DND-41 (cell line): ENCODE data around the gene PVALEF.

ENCODE experiments used
- ATAC-seq: fragments of 200-7000 bp; cut with Tn5 transposase; 3 replicates; pipeline ENCODE4 v1.9.1; 2021; ENCODE audit warnings: low read depth; ENCODE audit not compliant: insufficient read depth
- DNase-seq: peaks from one replicate; pipeline ENCODE4 v3.0.0-alpha.2; 2020
- H2AFZ ChIP-seq: 2 replicates; pipeline ENCODE4 v1.6.0; 2012; ENCODE audit warnings: low read depth, low read length
- H3K27ac ChIP-seq: 2 replicates; pipeline ENCODE4 v1.5.1; 2012; ENCODE audit warnings: low read length, inconsistent platforms
- H3K27me3 ChIP-seq: fragments of 200-600 bp; sonication (generic); 2 replicates; pipeline ENCODE4 v1.6.0; 2012; ENCODE audit warnings: low read length, mild to moderate bottlenecking, inconsistent platforms; ENCODE audit not compliant: insufficient read depth, poor library complexity
- H3K36me3 ChIP-seq: 2 replicates; pipeline ENCODE4 v1.5.1; 2012; ENCODE audit warnings: low read length, inconsistent platforms; ENCODE audit not compliant: insufficient read depth
- H3K4me1 ChIP-seq: 2 replicates; pipeline ENCODE4 v1.5.1; 2012; ENCODE audit warnings: mild to moderate bottlenecking, low read length; ENCODE audit not compliant: insufficient read depth
- H3K4me2 ChIP-seq: 2 replicates; pipeline ENCODE4 v1.6.0; 2012; ENCODE audit warnings: mild to moderate bottlenecking, moderate library complexity, low read length, inconsistent platforms; ENCODE audit not compliant: insufficient read depth
- H3K4me3 ChIP-seq, 2 experiments: fragments of 200-600 bp in 1 of 2; shearing (Covaris generic) in 1 of 2; 2 replicates each; pipeline ENCODE4 v1.5.1; 2012 to 2016; ENCODE audit warnings: inconsistent platforms in 2 of 2, low read length in 2 of 2, mild to moderate bottlenecking in 2 of 2, low read depth in 1 of 2, moderate library complexity in 1 of 2
- H3K79me2 ChIP-seq: 2 replicates; pipeline ENCODE4 v1.6.0; 2012; ENCODE audit warnings: low read length, inconsistent platforms; ENCODE audit not compliant: insufficient read depth
- H3K9ac ChIP-seq: 2 replicates; pipeline ENCODE4 v1.6.0; 2012; ENCODE audit warnings: low read depth, mild to moderate bottlenecking, inconsistent platforms, low read length, moderate library complexity
- H3K9me3 ChIP-seq: 2 replicates; pipeline ENCODE4 v1.5.1; 2012; ENCODE audit warnings: low read length, moderate library complexity, mild to moderate bottlenecking, inconsistent platforms; ENCODE audit not compliant: insufficient read depth, severe bottlenecking
- H4K20me1 ChIP-seq: 2 replicates; pipeline ENCODE4 v1.6.0; 2012; ENCODE audit warnings: low read length; ENCODE audit not compliant: insufficient read depth
- EZH2 ChIP-seq: IDR thresholded peaks from 3 replicates; pipeline ENCODE4 v1.6.1; 2012; ENCODE audit warnings: borderline replicate concordance, low read depth, mild to moderate bottlenecking, moderate library complexity, low read length, inconsistent platforms; ENCODE audit not compliant: severe bottlenecking
- TF ChIP-seq, protein P1 (sequence below): IDR thresholded peaks from 2 replicates; pipeline ENCODE4 v1.5.1; 2012; ENCODE audit warnings: borderline replicate concordance, low read length, moderate library complexity, mild to moderate bottlenecking; ENCODE audit not compliant: poor library complexity, severe bottlenecking; ENCODE audit errors: extremely low read depth

PVALEF gene

DNA sequence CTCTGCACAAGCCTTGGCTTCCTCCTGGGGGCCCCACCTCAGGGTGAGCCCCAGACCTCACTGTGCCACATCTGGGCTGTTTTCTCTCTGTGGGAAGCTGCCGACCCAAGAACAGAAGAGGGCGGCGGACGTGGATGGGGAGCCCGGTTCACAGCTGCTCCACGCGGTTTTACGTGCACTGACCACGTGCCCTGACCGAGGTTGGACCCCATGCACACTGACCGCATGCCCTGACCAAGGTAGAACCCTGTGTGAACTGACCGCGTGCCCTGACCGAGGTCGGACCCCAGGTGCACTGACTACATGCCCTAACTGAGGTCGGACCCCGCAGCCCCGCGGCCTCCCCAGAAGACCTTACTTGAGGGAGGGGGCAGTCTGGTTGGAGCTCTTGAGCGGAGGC is 37.8 kb downstream of the PVALEF start:
- Histone ChIP-seq H3K27me3 (no peaks in the 10 kb centered on the region), H3K4me2 (no peak overlapping the region), H4K20me1 (peaks cover 7% of the 10 kb centered on the region; the same call in 1 of the 2 replicates), H3K4me1 (no peaks in the 10 kb centered on the region), H3K4me3 (no peak overlapping the region), H2AFZ (no peak overlapping the region), H3K9ac (no peak overlapping the region), H3K9me3 (no peaks in the 10 kb centered on the region), H3K79me2 (no peaks in the 10 kb centered on the region), H3K36me3 (peaks cover 61% of the 10 kb centered on the region), H3K27ac (no peak overlapping the region)
- ATAC-seq, result no peak
- TF ChIP-seq EZH2, result no peak
- TF ChIP-seq, protein P1, sequence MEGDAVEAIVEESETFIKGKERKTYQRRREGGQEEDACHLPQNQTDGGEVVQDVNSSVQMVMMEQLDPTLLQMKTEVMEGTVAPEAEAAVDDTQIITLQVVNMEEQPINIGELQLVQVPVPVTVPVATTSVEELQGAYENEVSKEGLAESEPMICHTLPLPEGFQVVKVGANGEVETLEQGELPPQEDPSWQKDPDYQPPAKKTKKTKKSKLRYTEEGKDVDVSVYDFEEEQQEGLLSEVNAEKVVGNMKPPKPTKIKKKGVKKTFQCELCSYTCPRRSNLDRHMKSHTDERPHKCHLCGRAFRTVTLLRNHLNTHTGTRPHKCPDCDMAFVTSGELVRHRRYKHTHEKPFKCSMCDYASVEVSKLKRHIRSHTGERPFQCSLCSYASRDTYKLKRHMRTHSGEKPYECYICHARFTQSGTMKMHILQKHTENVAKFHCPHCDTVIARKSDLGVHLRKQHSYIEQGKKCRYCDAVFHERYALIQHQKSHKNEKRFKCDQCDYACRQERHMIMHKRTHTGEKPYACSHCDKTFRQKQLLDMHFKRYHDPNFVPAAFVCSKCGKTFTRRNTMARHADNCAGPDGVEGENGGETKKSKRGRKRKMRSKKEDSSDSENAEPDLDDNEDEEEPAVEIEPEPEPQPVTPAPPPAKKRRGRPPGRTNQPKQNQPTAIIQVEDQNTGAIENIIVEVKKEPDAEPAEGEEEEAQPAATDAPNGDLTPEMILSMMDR, result no peak
- no peak for DNase-seq

DNA sequence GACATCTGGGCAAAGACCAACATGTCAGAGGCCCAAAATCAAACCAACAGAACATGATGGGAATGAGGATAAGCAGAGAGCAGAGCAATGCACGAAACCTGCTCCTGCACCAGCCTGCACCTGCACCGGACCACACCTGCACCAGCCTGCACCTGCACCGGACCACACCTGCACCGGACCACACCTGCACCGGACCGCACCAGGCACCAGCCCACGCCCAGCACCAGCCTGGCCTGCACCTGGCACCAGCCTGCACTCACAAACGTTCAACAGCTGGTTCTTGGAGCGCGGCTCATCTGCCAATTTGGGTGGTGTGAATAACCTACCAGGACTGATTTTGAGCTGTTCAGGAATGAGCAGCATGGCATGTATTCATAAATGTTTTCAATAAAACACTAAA is 39.3 kb downstream of the PVALEF start:
- no peak for ATAC-seq
- Histone ChIP-seq H3K79me2 (no peaks in the 10 kb centered on the region), H3K4me3 (no peak overlapping the region), H3K27ac (no peak overlapping the region; the same call in 1 of the 2 replicates), H3K4me1 (no peaks in the 10 kb centered on the region), H3K9me3 (no peaks in the 10 kb centered on the region), H3K4me2 (no peak overlapping the region), H2AFZ (no peak overlapping the region), H3K36me3 (peaks cover 60% of the 10 kb centered on the region), H4K20me1 (peaks cover 12% of the 10 kb centered on the region; the same call in 1 of the 2 replicates), H3K27me3 (no peaks in the 10 kb centered on the region), H3K9ac (no peak overlapping the region)
- TF ChIP-seq, protein P1, result no peak
- TF ChIP-seq EZH2, result no peak
- DNase-seq, result no peak

DNA sequence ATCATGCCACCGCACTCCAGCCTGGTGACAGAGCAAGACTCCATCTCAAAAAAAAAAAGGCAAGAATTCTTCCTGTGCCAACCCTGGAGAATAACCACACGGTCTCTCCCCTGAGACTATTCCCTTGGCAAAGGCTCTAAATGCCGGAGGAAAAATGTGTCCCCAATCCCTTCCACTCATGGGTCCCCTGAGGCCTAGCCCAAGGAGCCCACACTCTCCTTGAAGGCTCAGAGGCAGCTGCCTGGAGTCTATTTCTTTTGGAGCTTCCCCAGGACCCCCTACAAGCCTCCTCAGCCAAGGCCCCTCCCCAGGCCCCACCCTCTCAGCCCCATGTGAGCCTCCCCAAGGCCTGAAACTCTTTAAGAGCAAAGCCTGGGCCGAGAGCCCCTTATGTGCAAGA is 40.9 kb downstream of the PVALEF start:
- peaks cover 51% of the 10 kb centered on the region for H3K36me3 ChIP-seq
- H3K4me1 ChIP-seq, result no peaks in the 10 kb centered on the region
- TF ChIP-seq, protein P1, result no peak
- no peak for TF ChIP-seq EZH2
- ATAC-seq (no peak), DNase-seq (no peak)
- no peaks in the 10 kb centered on the region for H3K27me3 ChIP-seq
- no peak overlapping the region for H3K9ac ChIP-seq
- peaks cover 16% of the 10 kb centered on the region; the same call in 1 of the 2 replicates for H4K20me1 ChIP-seq
- no peak overlapping the region for H3K4me3 ChIP-seq
- H3K79me2 ChIP-seq, result no peaks in the 10 kb centered on the region
- no peak overlapping the region for H3K27ac ChIP-seq
- no peak overlapping the region for H2AFZ ChIP-seq
- H3K9me3 ChIP-seq, result no peaks in the 10 kb centered on the region
- H3K4me2 ChIP-seq, result no peak overlapping the region

DNA sequence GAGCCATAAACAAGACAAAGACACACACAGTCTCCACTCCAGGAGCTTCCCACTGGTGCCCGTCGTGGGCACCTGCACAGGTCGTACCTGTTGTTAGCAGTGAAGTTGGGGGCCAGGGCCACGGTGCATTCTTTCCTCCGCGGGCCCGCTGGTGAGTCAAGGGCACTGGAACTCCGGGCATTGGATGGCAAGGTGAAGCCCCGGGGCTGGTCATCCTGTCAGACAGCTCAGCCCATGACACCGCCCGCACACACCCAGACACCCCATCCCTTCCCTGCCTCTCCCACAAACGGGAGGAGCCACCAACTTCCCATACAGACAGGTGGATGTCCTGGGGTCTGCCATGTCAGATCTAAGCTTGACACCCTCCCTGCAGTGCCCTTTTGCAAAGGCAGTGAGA is 41.4 kb downstream of the PVALEF start:
- H3K27me3 ChIP-seq, result no peaks in the 10 kb centered on the region
- no peak for ATAC-seq
- TF ChIP-seq, protein P1, result no peak
- no peak for TF ChIP-seq EZH2
- H3K4me2 ChIP-seq, result no peak overlapping the region
- no peak overlapping the region for H3K4me3 ChIP-seq
- H3K36me3 ChIP-seq, result peaks cover 51% of the 10 kb centered on the region
- peaks cover 20% of the 10 kb centered on the region; the same call in 1 of the 2 replicates for H4K20me1 ChIP-seq
- no peaks in the 10 kb centered on the region for H3K4me1 ChIP-seq
- no peak overlapping the region for H3K27ac ChIP-seq
- no peaks in the 10 kb centered on the region for H3K79me2 ChIP-seq
- H2AFZ ChIP-seq, result no peak overlapping the region
- DNase-seq, result no peak
- no peaks in the 10 kb centered on the region for H3K9me3 ChIP-seq
- H3K9ac ChIP-seq, result no peak overlapping the region
